ENCODE data around the gene SCMH1. TPM values are rescaled to one million over a fixed set of nuclear protein-coding genes. Genes with fewer than 3 reads are reported as not detected.

Gene SCMH1
- total and polyA plus RNA-seq, 2 donors (not counting 3 experiments of a cell fraction or from before 2014, with no cell fraction given), result 39.9 to 40.7 TPM

DNA sequence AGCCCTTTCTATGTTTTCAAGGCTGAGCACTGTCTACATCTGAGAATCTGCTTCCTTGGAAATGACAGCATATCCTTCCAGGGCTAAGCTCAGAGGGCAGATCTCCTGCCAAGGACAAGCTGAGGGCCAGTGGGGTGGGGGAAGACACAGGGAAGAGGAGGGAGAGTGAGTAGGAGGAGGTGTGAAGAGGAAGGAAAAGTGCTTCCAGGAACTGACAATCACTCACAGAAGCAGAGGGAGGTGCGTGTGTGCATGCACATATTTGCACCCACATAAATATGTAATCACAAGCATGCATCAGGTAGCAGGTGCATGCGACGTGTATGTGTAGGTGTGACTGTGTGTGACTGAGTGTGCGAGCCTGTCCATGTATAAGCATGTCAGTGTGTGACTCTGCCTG is 43.7 kb upstream of the SCMH1 start:
- Histone ChIP-seq H3K9ac (replicated peaks; ENCODE audit: extremely low read depth, insufficient read depth, low read length) (no peak overlapping the region), H3K9me3 (replicated peaks; ENCODE audit: control insufficient read depth, insufficient read depth, low read length) (no peaks in the 10 kb centered on the region), H3K27me3 (ENCODE audit: control insufficient read depth in 2 of 2, insufficient read depth in 2 of 2, low read length in 2 of 2) (peaks cover 4 to 14% of the 10 kb centered on the region in 2 experiments), H4K20me1 (replicated peaks; ENCODE audit: control insufficient read depth, extremely low read depth, insufficient read depth, low read length) (no peaks in the 10 kb centered on the region), H3K9me1 (replicated peaks; ENCODE audit: control insufficient read depth, extremely low read depth, insufficient read depth, low read length) (no peaks in the 10 kb centered on the region), H2AFZ (ENCODE audit: low read depth, low read length) (no peak overlapping the region), H3K79me2 (ENCODE audit: control insufficient read depth, insufficient read depth, low read length) (no peaks in the 10 kb centered on the region), H3K4me3 (replicated peaks in 1 of 3; ENCODE audit: insufficient read depth in 1 of 3, low read depth in 1 of 3, low read length in 3 of 3) (no peak overlapping the region), H3K36me3 (ENCODE audit: control insufficient read depth in 2 of 2, extremely low read depth in 1 of 2, insufficient read depth in 2 of 2, low read length in 2 of 2) (no peaks in the 10 kb centered on the region), H3K4me1 (ENCODE audit: control insufficient read depth, extremely low read depth, insufficient read depth, low read length) (peaks cover 11% of the 10 kb centered on the region), H3K27ac (ENCODE audit: insufficient read depth, low read depth, low read length) (no peak overlapping the region), H3K4me2 (ENCODE audit: insufficient read depth, low read length) (no peak overlapping the region)
- dilution Hi-C loops (cut with MboI; ENCODE audit: extremely low pct_ligation_motif_present, low sequenced_read_pairs), result no loop called here
- ChIA-PET CTCF (interaction anchor here (1.0 to 7.4 kb wide), 7 partner anchors 15 to 230 kb away, joined by 3 to 114 read pairs (median 3); no protein-coding TSS in a partner anchor), POLR2A (no interaction called here)
- no peak for FAIRE-seq
- intact Hi-C loops (cut with micrococcal nuclease), result no loop called here
- TF ChIP-seq, protein P1, sequence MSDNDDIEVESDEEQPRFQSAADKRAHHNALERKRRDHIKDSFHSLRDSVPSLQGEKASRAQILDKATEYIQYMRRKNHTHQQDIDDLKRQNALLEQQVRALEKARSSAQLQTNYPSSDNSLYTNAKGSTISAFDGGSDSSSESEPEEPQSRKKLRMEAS (IDR thresholded peaks at IDR 0.05; ENCODE audit: insufficient read depth, insufficient read length), result no peak
- TF ChIP-seq FOS (IDR thresholded peaks at IDR 0.05; ENCODE audit: borderline replicate concordance, insufficient read depth, low read length) (no peak), JUN (IDR thresholded peaks at IDR 0.05; ENCODE audit: borderline replicate concordance, insufficient read depth, insufficient read length, low read depth) (no peak), MYC (IDR thresholded peaks at IDR 0.05; ENCODE audit: low read depth, low read length) (no peak), EZH2 (IDR thresholded peaks at IDR 0.05; ENCODE audit: borderline replicate concordance, low read depth, low read length, severe bottlenecking) (no peak), POLR2AphosphoS5 (IDR thresholded peaks at IDR 0.05; ENCODE audit: insufficient read depth, low read depth, low read length) (no peak), POLR2A (IDR thresholded peaks at IDR 0.05; ENCODE audit: low read depth, low read length) (no peak), GATA2 (IDR thresholded peaks at IDR 0.05; ENCODE audit: insufficient read depth, insufficient read length, low read depth, low read length) (no peak)
- TF ChIP-seq, protein P2, sequence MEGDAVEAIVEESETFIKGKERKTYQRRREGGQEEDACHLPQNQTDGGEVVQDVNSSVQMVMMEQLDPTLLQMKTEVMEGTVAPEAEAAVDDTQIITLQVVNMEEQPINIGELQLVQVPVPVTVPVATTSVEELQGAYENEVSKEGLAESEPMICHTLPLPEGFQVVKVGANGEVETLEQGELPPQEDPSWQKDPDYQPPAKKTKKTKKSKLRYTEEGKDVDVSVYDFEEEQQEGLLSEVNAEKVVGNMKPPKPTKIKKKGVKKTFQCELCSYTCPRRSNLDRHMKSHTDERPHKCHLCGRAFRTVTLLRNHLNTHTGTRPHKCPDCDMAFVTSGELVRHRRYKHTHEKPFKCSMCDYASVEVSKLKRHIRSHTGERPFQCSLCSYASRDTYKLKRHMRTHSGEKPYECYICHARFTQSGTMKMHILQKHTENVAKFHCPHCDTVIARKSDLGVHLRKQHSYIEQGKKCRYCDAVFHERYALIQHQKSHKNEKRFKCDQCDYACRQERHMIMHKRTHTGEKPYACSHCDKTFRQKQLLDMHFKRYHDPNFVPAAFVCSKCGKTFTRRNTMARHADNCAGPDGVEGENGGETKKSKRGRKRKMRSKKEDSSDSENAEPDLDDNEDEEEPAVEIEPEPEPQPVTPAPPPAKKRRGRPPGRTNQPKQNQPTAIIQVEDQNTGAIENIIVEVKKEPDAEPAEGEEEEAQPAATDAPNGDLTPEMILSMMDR (IDR thresholded peaks at IDR 0.05; ENCODE audit: extremely low read depth in 1 of 2, insufficient read depth in 1 of 2, low read depth in 1 of 2, low read length in 2 of 2), result no peak
- no peak for DNase-seq (ENCODE audit: low read depth, low spot score)
- no TSS peak for BruUV-seq (replicated peaks)

All from endothelial cell of umbilical vein (primary cell).